ENCODE results near the gene MFRP. TPM values are rescaled to one million over a fixed set of nuclear protein-coding genes. Genes with fewer than 3 reads are reported as not detected.

The MFRP gene
- total and polyA plus RNA-seq, 9 of the 15 experiments (the other 6 are each of a cell fraction or from before 2014, with no cell fraction given), result not detected

DNA sequence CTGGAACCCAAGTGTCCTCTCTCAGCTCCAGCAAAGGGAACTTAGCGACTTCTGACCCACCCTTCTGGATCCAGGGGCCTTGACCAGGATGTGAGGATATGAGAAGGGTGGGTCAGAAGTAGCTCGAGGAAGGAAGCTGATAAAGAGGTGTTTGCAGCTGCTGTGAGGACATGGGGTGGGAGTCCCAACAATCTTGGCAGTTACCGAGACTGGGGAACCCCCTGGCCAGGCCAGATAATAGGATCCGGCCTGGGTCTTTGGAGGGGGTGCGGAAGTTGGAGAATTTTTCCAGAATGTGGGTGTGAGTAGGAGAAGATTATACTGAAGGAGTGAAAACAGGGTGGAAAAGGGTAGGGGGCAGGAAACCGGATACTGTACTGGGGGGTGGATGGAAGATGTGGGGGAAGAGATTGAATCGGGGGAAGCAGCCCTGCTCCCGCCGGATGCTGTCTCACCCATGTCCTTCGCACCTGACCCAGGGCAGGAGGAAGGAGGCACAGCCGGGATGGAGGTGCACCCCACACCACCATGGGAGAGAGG lies 26.7 kb downstream of the MFRP start (continued):
- TF ChIP-seq, protein P1, sequence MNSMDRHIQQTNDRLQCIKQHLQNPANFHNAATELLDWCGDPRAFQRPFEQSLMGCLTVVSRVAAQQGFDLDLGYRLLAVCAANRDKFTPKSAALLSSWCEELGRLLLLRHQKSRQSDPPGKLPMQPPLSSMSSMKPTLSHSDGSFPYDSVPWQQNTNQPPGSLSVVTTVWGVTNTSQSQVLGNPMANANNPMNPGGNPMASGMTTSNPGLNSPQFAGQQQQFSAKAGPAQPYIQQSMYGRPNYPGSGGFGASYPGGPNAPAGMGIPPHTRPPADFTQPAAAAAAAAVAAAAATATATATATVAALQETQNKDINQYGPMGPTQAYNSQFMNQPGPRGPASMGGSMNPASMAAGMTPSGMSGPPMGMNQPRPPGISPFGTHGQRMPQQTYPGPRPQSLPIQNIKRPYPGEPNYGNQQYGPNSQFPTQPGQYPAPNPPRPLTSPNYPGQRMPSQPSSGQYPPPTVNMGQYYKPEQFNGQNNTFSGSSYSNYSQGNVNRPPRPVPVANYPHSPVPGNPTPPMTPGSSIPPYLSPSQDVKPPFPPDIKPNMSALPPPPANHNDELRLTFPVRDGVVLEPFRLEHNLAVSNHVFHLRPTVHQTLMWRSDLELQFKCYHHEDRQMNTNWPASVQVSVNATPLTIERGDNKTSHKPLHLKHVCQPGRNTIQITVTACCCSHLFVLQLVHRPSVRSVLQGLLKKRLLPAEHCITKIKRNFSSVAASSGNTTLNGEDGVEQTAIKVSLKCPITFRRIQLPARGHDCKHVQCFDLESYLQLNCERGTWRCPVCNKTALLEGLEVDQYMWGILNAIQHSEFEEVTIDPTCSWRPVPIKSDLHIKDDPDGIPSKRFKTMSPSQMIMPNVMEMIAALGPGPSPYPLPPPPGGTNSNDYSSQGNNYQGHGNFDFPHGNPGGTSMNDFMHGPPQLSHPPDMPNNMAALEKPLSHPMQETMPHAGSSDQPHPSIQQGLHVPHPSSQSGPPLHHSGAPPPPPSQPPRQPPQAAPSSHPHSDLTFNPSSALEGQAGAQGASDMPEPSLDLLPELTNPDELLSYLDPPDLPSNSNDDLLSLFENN (IDR thresholded peaks at IDR 0.05; ENCODE audit: low read depth in 2 of 2, low read length in 2 of 2), result peak in 1 of 2 experiments; percentile 55; a peak in 1 of 4 replicates
- TF ChIP-seq ZNF146 (CRISPR knock-in tag; IDR thresholded peaks at IDR 0.05; ENCODE audit: unreplicated experiment), result no peak
- peak; percentile 31; the same call in 1 of the 2 replicates for TF ChIP-seq MTA1 (IDR thresholded peaks at IDR 0.05; ENCODE audit: borderline replicate concordance)
- TF ChIP-seq U2AF1 (optimal IDR thresholded peaks at IDR 0.05; ENCODE audit: low read depth, low read length), result no peak
- no peak for TF ChIP-seq ZNF696 (CRISPR knock-in tag; conservative IDR thresholded peaks at IDR 0.05)
- no peak for TF ChIP-seq ZNF23 (CRISPR knock-in tag; IDR thresholded peaks at IDR 0.05)
- no peak for TF ChIP-seq POLR2G (IDR thresholded peaks at IDR 0.05; ENCODE audit: low read depth, low read length)
- no peak for TF ChIP-seq SLC30A9 (CRISPR knock-in tag; IDR thresholded peaks at IDR 0.05)
- no peak for TF ChIP-seq ZBTB7A (IDR thresholded peaks at IDR 0.05; ENCODE audit: borderline replicate concordance, control insufficient read depth, low read depth, low read length)
- peak; percentile 86 for TF ChIP-seq ARID1B (IDR thresholded peaks at IDR 0.05)
- no peak for TF ChIP-seq SNRNP70 (optimal IDR thresholded peaks at IDR 0.05; ENCODE audit: low read depth, low read length)
- TF ChIP-seq ZNF174 (CRISPR knock-in tag; IDR thresholded peaks at IDR 0.05), result no peak
- TF ChIP-seq ARNT (IDR thresholded peaks at IDR 0.05), result peak; percentile 28 to 87; a peak in 1 of 4 replicates
- TF ChIP-seq HDAC1 (IDR thresholded peaks at IDR 0.05), result peak in 1 of 2 experiments; percentile 58; a peak in 1 of 4 replicates
- no peak for TF ChIP-seq SRSF9 (IDR thresholded peaks at IDR 0.05; ENCODE audit: borderline replicate concordance, low read depth, low read length)
- TF ChIP-seq CREM (IDR thresholded peaks at IDR 0.05; ENCODE audit: low read depth), result no peak
- TF ChIP-seq ZNF639 (CRISPR knock-in tag; conservative IDR thresholded peaks at IDR 0.05 in 1 of 2, IDR thresholded peaks at IDR 0.05 in 1 of 2), result no peak
- TF ChIP-seq AFF1 (IDR thresholded peaks at IDR 0.05; ENCODE audit: low read depth in 1 of 2, partially characterized antibody in 2 of 2), result no peak
- no peak for TF ChIP-seq KLF10 (CRISPR knock-in tag; IDR thresholded peaks at IDR 0.05)

All from K562 (cell line).